NB4 (cell line): Measurements from ENCODE around the gene LRRC4C.

ENCODE experiments used
- CTCF ChIP-seq: IDR thresholded peaks from one replicate; pipeline ENCODE4 v1.5.1; 2012; ENCODE audit warnings: low read depth, low read length
- MAX ChIP-seq: IDR thresholded peaks from 2 replicates; pipeline ENCODE4 v1.6.1; 2011; ENCODE audit warnings: low read depth, low read length
- MYC ChIP-seq: IDR thresholded peaks from 2 replicates; pipeline ENCODE4 v1.6.1; 2011; ENCODE audit warnings: low read depth, low read length
- POLR2A ChIP-seq: IDR thresholded peaks from 2 replicates; pipeline ENCODE4 v1.6.1; 2011; ENCODE audit warnings: mild to moderate bottlenecking; ENCODE audit not compliant: insufficient read length; ENCODE audit errors: extremely low read depth

GRCh38 chr11:40161854-40162410, 1297.5 kb downstream of the LRRC4C start:
- TF ChIP-seq CTCF (no peak), POLR2A (no peak), MAX (no peak), MYC (no peak)
